SK-N-SH (cell line): Measurements from ENCODE around the gene SAMD4A. TPM values are rescaled to one million over a fixed set of nuclear protein-coding genes. Genes with fewer than 3 reads are reported as not detected.

Source experiments
- CTCF ChIA-PET: fragments of 300-600, 350-600 bp; formaldehyde crosslinking; extraction: SDS; loops from one replicate; lab custom pipeline; 2021; lab: Yijun Ruan, JAX
- POLR2A ChIA-PET: fragments of 350-600 bp; sonication (Branson Sonifier 250); formaldehyde crosslinking; extraction: SDS; loops from one replicate; lab custom pipeline; 2020; ENCODE audit warnings: antibody characterized with exemption, inconsistent platforms; lab: Yijun Ruan, JAX
- DNase-seq: peaks from one replicate; pipeline ENCODE4 v3.0.0; 2012
- H2AFZ ChIP-seq: fragments of 200-600 bp; sonication (generic); 2 replicates; pipeline ENCODE4 v1.8.1; 2016; ENCODE audit warnings: antibody characterized with exemption, mild to moderate bottlenecking, low read depth
- H3F3A ChIP-seq: fragments of 200-600 bp; sonication (generic); replicated peaks from 2 replicates; pipeline ENCODE3; 2016; ENCODE audit warnings: antibody characterized with exemption, mild to moderate bottlenecking; ENCODE audit not compliant: insufficient read depth
- H3K27ac ChIP-seq, 2 experiments: fragments of 200-500 bp in 1 of 2; fragments of 200-600 bp in 1 of 2; sonication (Bioruptor generic) in 1 of 2; sonication (generic), shearing (Covaris generic) in 1 of 2; 2 replicates each; pipeline versions ENCODE4 v1.5.1 to v1.6.1; 2014 to 2016; ENCODE audit warnings: low read depth in 2 of 2, inconsistent platforms in 1 of 2, low read length in 1 of 2, mild to moderate bottlenecking in 1 of 2, mixed read lengths in 1 of 2
- H3K27me3 ChIP-seq: fragments of 200-600 bp; sonication (generic), shearing (Covaris generic); 2 replicates; pipeline ENCODE4 v1.6.1; 2016; ENCODE audit warnings: mixed run types; ENCODE audit not compliant: insufficient read depth
- H3K36me3 ChIP-seq, 2 experiments: fragments of 200-500 bp in 1 of 2; fragments of 200-600 bp in 1 of 2; sonication (Bioruptor generic) in 1 of 2; sonication (generic) in 1 of 2; replicated peaks in 1 of 2; 2 replicates each; pipeline versions ENCODE3 to v1.5.1; 2014 to 2016; ENCODE audit warnings: low read length in 1 of 2, mild to moderate bottlenecking in 1 of 2; ENCODE audit not compliant: insufficient read depth in 2 of 2, control insufficient read depth in 1 of 2
- H3K4me1 ChIP-seq, 2 experiments: fragments of 200-500 bp in 1 of 2; fragments of 200-600 bp in 1 of 2; sonication (Bioruptor generic) in 1 of 2; sonication (generic), shearing (Covaris generic) in 1 of 2; 2 replicates each; pipeline versions ENCODE4 v1.5.1 to v1.6.1; 2014 to 2016; ENCODE audit warnings: low read depth in 1 of 2, low read length in 1 of 2, mixed run types in 1 of 2; ENCODE audit not compliant: insufficient read depth in 2 of 2, control insufficient read depth in 1 of 2
- H3K4me2 ChIP-seq: fragments of 200-600 bp; sonication (generic), shearing (Covaris generic); 2 replicates; pipeline ENCODE4 v1.6.1; 2017; ENCODE audit warnings: mixed run types
- H3K4me3 ChIP-seq, 2 experiments: fragments of 200-500 bp in 1 of 2; fragments of 200-600 bp in 1 of 2; sonication (Bioruptor generic) in 1 of 2; sonication (generic), shearing (Covaris generic) in 1 of 2; 2 replicates each; pipeline versions ENCODE4 v1.5.1 to v1.8.1; 2014 to 2016; ENCODE audit warnings: low read depth in 2 of 2, inconsistent platforms in 1 of 2, low read length in 1 of 2, mild to moderate bottlenecking in 1 of 2, mixed read lengths in 1 of 2, moderate library complexity in 1 of 2
- H3K79me2 ChIP-seq: fragments of 200-600 bp; sonication (generic); 2 replicates; pipeline ENCODE4 v1.8.1; 2017; ENCODE audit warnings: mild to moderate bottlenecking; ENCODE audit not compliant: insufficient read depth
- H3K9ac ChIP-seq: fragments of 200-600 bp; sonication (generic); 2 replicates; pipeline ENCODE4 v1.6.1; 2017; ENCODE audit warnings: mixed run types
- H3K9me2 ChIP-seq: fragments of 200-600 bp; sonication (generic); 2 replicates; pipeline ENCODE4 v1.6.1; 2017; ENCODE audit warnings: mixed run types
- H3K9me3 ChIP-seq: fragments of 200-600 bp; sonication (generic); 2 replicates; pipeline ENCODE4 v1.6.1; 2017; ENCODE audit warnings: mixed run types, mild to moderate bottlenecking, moderate library complexity
- H4K20me1 ChIP-seq: fragments of 200-600 bp; sonication (generic); 2 replicates; pipeline ENCODE4 v1.6.1; 2017; ENCODE audit warnings: mild to moderate bottlenecking, mixed run types; ENCODE audit not compliant: insufficient read depth
- EP300 ChIP-seq, 2 experiments: IDR thresholded peaks; 2 replicates each; pipeline versions ENCODE4 v1.4.0 to v1.6.1; 2012; ENCODE audit warnings: borderline replicate concordance in 1 of 2, low read depth in 1 of 2, low read length in 1 of 2
- EZH2phosphoT487 ChIP-seq: fragments of 200-600 bp; sonication (generic); IDR thresholded peaks from 2 replicates; pipeline ENCODE4 v1.6.1; 2017; ENCODE audit warnings: low read depth, mixed run types, mild to moderate bottlenecking, antibody characterized with exemption, moderate library complexity, borderline replicate concordance
- FOSL2 ChIP-seq: IDR thresholded peaks from 2 replicates; pipeline ENCODE4 v1.4.0; 2012; ENCODE audit warnings: low read depth, mild to moderate bottlenecking, moderate library complexity, borderline replicate concordance
- FOXM1 ChIP-seq: IDR thresholded peaks from 2 replicates; pipeline ENCODE4 v1.4.0; 2012; ENCODE audit warnings: low read depth, mild to moderate bottlenecking
- JUND ChIP-seq: IDR thresholded peaks from 2 replicates; pipeline ENCODE4 v1.4.0; 2012
- MEF2A ChIP-seq: IDR thresholded peaks from 2 replicates; pipeline ENCODE4 v1.4.0; 2012; ENCODE audit warnings: low read depth, borderline replicate concordance
- NFIC ChIP-seq: IDR thresholded peaks from 2 replicates; pipeline ENCODE4 v1.4.0; 2012; ENCODE audit warnings: borderline replicate concordance
- NRF1 ChIP-seq: IDR thresholded peaks from 2 replicates; pipeline ENCODE4 v1.6.1; 2012; ENCODE audit warnings: low read depth, mild to moderate bottlenecking, low read length
- POLR2AphosphoS5 ChIP-seq: IDR thresholded peaks from 2 replicates; pipeline ENCODE4 v1.6.1; 2012; ENCODE audit warnings: low read depth, low read length
- RFX5 ChIP-seq: IDR thresholded peaks from 2 replicates; pipeline ENCODE4 v1.6.1; 2012; ENCODE audit warnings: mild to moderate bottlenecking, improper control_type of control experiment, low read length
- SMC3 ChIP-seq: IDR thresholded peaks from 2 replicates; pipeline ENCODE4 v1.6.1; 2012; ENCODE audit warnings: low read depth, low read length, improper control_type of control experiment
- TEAD4 ChIP-seq: IDR thresholded peaks from 2 replicates; pipeline ENCODE4 v1.4.0; 2012; ENCODE audit warnings: mild to moderate bottlenecking, borderline replicate concordance; ENCODE audit not compliant: insufficient read depth
- WGBS: methylation state at CpG from one replicate; pipeline ENCODE4 v1.1.6; 2017; ENCODE audit warnings: low lambda C conversion rate; 5-methylcytosine and 5-hydroxymethylcytosine counted together
- polyA plus RNA-seq, 3 experiments: library from polyadenylated mRNA; depleted of rRNA; stranded (reverse); fragments of >200 nt; gene quantifications; 2 replicates each; pipeline ENCODE4 v1.2.3, GENCODE V29; 2012
- TF ChIP-seq, protein P1 (sequence below): IDR thresholded peaks from 2 replicates; pipeline ENCODE4 v1.6.1; 2012; ENCODE audit warnings: mild to moderate bottlenecking, low read depth, low read length, moderate library complexity
- TF ChIP-seq, protein P2 (sequence below): IDR thresholded peaks from 2 replicates; pipeline ENCODE4; 2012
- TF ChIP-seq, protein P3 (sequence below): IDR thresholded peaks from 2 replicates; pipeline ENCODE4 v1.4.0; 2012; ENCODE audit warnings: low read depth
- TF ChIP-seq, protein P4 (sequence below): fragments of 200-600 bp; sonication (generic); IDR thresholded peaks from 2 replicates; pipeline ENCODE4 v1.6.1; 2017; ENCODE audit warnings: antibody characterized with exemption, mild to moderate bottlenecking, moderate library complexity
- TF ChIP-seq, protein P5 (sequence below): fragments of 150-350 bp; IDR thresholded peaks from 2 replicates; pipeline ENCODE4 v1.6.1; 2017; ENCODE audit warnings: antibody characterized with exemption, low read length, low read depth, borderline replicate concordance

SAMD4A gene
- polyA plus RNA-seq, 1 of the 3 experiments (the other 2 are of a cell fraction) = 5.0 TPM

DNA sequence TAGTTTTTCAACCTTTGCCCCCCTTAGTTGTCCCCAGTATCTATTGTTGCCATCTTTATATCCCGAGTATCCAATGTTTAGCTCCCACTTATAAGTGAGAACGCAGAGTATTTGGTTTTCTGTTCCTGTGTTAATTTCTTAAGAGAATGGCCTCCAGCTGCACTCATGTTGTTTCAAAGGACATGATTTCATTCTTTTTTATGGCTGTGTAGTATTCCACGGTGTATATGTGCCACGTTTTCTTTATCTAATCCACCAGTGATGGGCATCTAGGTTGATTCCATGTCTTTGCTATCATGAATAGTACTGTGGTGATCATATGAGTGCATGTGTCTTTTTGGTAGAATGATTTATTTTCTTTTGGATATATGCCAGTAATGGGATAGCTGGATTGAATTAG is 263.7 kb downstream of the SAMD4A start:
- Histone ChIP-seq H3K79me2 (no peaks in the 10 kb centered on the region), H3K4me3 (no peak overlapping the region), H3K4me1 (no peaks in the 10 kb centered on the region), H2AFZ (no peak overlapping the region), H3K27ac (no peak overlapping the region), H3K4me2 (no peak overlapping the region), H3K9me3 (no peaks in the 10 kb centered on the region), H3K36me3 (no peaks in the 10 kb centered on the region), H4K20me1 (no peaks in the 10 kb centered on the region), H3K27me3 (0 out of 2 replicates have a peak, but pooled peaks cover 5% of the 10 kb centered on the region)
- no peak for DNase-seq
- POLR2A ChIA-PET = interaction anchor here (1.6 kb wide), 1 partner anchor 12 kb away, joined by 6 read pairs; no protein-coding TSS in a partner anchor
- TF ChIP-seq SMC3 (no peak), POLR2AphosphoS5 (no peak), EP300 (IDR thresholded peaks at IDR 0.05; ENCODE audit: borderline replicate concordance in 1 of 2, low read depth in 1 of 2, low read length in 1 of 2) (no peak), NFIC (no peak), NRF1 (no peak), FOXM1 (no peak), JUND (no peak), MEF2A (no peak), FOSL2 (no peak), EZH2phosphoT487 (no peak)
- TF ChIP-seq, protein P1, sequence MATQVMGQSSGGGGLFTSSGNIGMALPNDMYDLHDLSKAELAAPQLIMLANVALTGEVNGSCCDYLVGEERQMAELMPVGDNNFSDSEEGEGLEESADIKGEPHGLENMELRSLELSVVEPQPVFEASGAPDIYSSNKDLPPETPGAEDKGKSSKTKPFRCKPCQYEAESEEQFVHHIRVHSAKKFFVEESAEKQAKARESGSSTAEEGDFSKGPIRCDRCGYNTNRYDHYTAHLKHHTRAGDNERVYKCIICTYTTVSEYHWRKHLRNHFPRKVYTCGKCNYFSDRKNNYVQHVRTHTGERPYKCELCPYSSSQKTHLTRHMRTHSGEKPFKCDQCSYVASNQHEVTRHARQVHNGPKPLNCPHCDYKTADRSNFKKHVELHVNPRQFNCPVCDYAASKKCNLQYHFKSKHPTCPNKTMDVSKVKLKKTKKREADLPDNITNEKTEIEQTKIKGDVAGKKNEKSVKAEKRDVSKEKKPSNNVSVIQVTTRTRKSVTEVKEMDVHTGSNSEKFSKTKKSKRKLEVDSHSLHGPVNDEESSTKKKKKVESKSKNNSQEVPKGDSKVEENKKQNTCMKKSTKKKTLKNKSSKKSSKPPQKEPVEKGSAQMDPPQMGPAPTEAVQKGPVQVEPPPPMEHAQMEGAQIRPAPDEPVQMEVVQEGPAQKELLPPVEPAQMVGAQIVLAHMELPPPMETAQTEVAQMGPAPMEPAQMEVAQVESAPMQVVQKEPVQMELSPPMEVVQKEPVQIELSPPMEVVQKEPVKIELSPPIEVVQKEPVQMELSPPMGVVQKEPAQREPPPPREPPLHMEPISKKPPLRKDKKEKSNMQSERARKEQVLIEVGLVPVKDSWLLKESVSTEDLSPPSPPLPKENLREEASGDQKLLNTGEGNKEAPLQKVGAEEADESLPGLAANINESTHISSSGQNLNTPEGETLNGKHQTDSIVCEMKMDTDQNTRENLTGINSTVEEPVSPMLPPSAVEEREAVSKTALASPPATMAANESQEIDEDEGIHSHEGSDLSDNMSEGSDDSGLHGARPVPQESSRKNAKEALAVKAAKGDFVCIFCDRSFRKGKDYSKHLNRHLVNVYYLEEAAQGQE = no peak
- TF ChIP-seq, protein P2, sequence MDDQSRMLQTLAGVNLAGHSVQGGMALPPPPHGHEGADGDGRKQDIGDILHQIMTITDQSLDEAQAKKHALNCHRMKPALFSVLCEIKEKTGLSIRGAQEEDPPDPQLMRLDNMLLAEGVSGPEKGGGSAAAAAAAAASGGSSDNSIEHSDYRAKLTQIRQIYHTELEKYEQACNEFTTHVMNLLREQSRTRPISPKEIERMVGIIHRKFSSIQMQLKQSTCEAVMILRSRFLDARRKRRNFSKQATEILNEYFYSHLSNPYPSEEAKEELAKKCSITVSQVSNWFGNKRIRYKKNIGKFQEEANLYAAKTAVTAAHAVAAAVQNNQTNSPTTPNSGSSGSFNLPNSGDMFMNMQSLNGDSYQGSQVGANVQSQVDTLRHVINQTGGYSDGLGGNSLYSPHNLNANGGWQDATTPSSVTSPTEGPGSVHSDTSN = no peak
- TF ChIP-seq, protein P3, sequence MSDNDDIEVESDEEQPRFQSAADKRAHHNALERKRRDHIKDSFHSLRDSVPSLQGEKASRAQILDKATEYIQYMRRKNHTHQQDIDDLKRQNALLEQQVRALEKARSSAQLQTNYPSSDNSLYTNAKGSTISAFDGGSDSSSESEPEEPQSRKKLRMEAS = no peak
- TF ChIP-seq, all 33 proteins: peak for 0
- Histone ChIP-seq H3K9me2 (no peaks in the 10 kb centered on the region), H3F3A (no peaks in the 10 kb centered on the region), H3K9ac (no peak overlapping the region)
- WGBS = 57% methylated on average over 4 of the region's 4 CpGs
- CTCF ChIA-PET = interaction anchor here (0.6 to 1.0 kb wide), 3 partner anchors 11 to 267 kb away, joined by 3 to 4 read pairs (median 3); no protein-coding TSS in a partner anchor

DNA sequence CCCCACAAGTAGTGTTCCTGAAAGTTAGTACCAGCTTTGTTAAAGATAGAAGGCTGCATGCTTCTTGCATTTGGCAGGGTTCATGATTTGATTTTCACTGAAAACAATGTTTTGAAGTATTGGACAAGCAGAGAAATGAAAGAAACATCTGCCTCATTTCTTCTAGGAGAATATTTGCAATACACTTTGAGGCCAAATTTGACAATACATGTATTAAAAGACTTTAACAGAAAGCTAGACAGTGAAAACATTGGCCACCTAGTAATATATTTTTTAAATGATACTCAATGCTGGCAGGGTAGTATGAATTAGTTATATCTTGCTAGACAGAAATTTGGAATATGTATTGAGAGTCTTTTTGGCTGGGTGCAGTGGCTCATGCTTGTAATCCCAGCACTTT is 267.2 kb downstream of the SAMD4A start:
- no peak overlapping the region for H3K27ac ChIP-seq
- DNase-seq = no peak
- POLR2A ChIA-PET = no interaction called here
- no peaks in the 10 kb centered on the region for H3F3A ChIP-seq
- H4K20me1 ChIP-seq = no peaks in the 10 kb centered on the region
- H3K9ac ChIP-seq = no peak overlapping the region
- CTCF ChIA-PET = interaction anchor here (0.6 kb wide), 1 partner anchor 65 kb away, joined by 3 read pairs; no protein-coding TSS in a partner anchor
- H2AFZ ChIP-seq = no peak overlapping the region
- H3K79me2 ChIP-seq = no peaks in the 10 kb centered on the region
- H3K4me2 ChIP-seq = no peak overlapping the region
- H3K9me3 ChIP-seq = no peaks in the 10 kb centered on the region
- no peaks in the 10 kb centered on the region for H3K36me3 ChIP-seq
- H3K27me3 ChIP-seq = 0 out of 2 replicates have a peak, but pooled peaks cover 5% of the 10 kb centered on the region
- H3K9me2 ChIP-seq = no peaks in the 10 kb centered on the region
- no peak overlapping the region for H3K4me3 ChIP-seq
- peaks cover 0 to 7% of the 10 kb centered on the region in 2 experiments; a peak in 2 of 4 replicates for H3K4me1 ChIP-seq
- TF ChIP-seq, protein P4, sequence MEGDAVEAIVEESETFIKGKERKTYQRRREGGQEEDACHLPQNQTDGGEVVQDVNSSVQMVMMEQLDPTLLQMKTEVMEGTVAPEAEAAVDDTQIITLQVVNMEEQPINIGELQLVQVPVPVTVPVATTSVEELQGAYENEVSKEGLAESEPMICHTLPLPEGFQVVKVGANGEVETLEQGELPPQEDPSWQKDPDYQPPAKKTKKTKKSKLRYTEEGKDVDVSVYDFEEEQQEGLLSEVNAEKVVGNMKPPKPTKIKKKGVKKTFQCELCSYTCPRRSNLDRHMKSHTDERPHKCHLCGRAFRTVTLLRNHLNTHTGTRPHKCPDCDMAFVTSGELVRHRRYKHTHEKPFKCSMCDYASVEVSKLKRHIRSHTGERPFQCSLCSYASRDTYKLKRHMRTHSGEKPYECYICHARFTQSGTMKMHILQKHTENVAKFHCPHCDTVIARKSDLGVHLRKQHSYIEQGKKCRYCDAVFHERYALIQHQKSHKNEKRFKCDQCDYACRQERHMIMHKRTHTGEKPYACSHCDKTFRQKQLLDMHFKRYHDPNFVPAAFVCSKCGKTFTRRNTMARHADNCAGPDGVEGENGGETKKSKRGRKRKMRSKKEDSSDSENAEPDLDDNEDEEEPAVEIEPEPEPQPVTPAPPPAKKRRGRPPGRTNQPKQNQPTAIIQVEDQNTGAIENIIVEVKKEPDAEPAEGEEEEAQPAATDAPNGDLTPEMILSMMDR = no peak
- no peak for TF ChIP-seq RFX5
- TF ChIP-seq, protein P5, sequence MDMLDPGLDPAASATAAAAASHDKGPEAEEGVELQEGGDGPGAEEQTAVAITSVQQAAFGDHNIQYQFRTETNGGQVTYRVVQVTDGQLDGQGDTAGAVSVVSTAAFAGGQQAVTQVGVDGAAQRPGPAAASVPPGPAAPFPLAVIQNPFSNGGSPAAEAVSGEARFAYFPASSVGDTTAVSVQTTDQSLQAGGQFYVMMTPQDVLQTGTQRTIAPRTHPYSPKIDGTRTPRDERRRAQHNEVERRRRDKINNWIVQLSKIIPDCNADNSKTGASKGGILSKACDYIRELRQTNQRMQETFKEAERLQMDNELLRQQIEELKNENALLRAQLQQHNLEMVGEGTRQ = no peak
- no peak for TF ChIP-seq TEAD4
